ENCODE measurements around the gene AXIN2. TPM values are rescaled to one million over a fixed set of nuclear protein-coding genes. Genes with fewer than 3 reads are reported as not detected.

The AXIN2 gene
- total and polyA plus RNA-seq, 10 of the 15 experiments (the other 5 are each of a cell fraction or from before 2014, with no cell fraction given), result 0.47 to 7.8 (median 3.1) TPM

GRCh38 chr17:65599650-65600049 is 38.2 kb upstream of the AXIN2 start:
- FAIRE-seq, result no peak
- in situ Hi-C loops (cut with MboI), result no loop called here
- Histone ChIP-seq H2AFZ (ENCODE audit: control insufficient read depth, low read depth, low read length) (no peak overlapping the region), H3K9ac (ENCODE audit: control insufficient read depth, insufficient read depth, low read length) (no peak overlapping the region), H3K4me2 (ENCODE audit: control insufficient read depth, insufficient read depth) (no peak overlapping the region), H3K27me3 (replicated peaks in 1 of 2; ENCODE audit: control insufficient read depth in 2 of 2, insufficient read depth in 2 of 2, low read length in 1 of 2) (no peaks in the 10 kb centered on the region; a peak in 1 of 4 replicates), H3K4me3 (no peak overlapping the region), H3K27ac (ENCODE audit: control insufficient read depth, insufficient read depth) (no peak overlapping the region), H3K36me3 (ENCODE audit: control insufficient read depth in 2 of 2, insufficient read depth in 2 of 2, low read length in 1 of 2) (no peaks in the 10 kb centered on the region), H3K79me2 (ENCODE audit: control insufficient read depth, insufficient read depth, low read length) (no peaks in the 10 kb centered on the region), H3K4me1 (ENCODE audit: control insufficient read depth, insufficient read depth, low read length) (no peaks in the 10 kb centered on the region), H4K20me1 (ENCODE audit: control insufficient read depth, insufficient read depth) (no peaks in the 10 kb centered on the region), H3K9me3 (replicated peaks; ENCODE audit: control insufficient read depth, insufficient read depth, low read length) (no peaks in the 10 kb centered on the region; the same call in 2 of the 3 replicates)
- no TSS peak for BruUV-seq (replicated peaks)
- TF ChIP-seq NFYA (IDR thresholded peaks at IDR 0.05; ENCODE audit: borderline replicate concordance, low read depth, low read length), result no peak
- TF ChIP-seq, protein P1, sequence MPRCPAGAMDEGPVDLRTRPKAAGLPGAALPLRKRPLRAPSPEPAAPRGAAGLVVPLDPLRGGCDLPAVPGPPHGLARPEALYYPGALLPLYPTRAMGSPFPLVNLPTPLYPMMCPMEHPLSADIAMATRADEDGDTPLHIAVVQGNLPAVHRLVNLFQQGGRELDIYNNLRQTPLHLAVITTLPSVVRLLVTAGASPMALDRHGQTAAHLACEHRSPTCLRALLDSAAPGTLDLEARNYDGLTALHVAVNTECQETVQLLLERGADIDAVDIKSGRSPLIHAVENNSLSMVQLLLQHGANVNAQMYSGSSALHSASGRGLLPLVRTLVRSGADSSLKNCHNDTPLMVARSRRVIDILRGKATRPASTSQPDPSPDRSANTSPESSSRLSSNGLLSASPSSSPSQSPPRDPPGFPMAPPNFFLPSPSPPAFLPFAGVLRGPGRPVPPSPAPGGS (IDR thresholded peaks at IDR 0.05; ENCODE audit: borderline replicate concordance, insufficient read depth, low read depth, low read length, poor library complexity, severe bottlenecking), result no peak
- no peak for TF ChIP-seq ZNF592 (IDR thresholded peaks at IDR 0.05)
- TF ChIP-seq, protein P2, sequence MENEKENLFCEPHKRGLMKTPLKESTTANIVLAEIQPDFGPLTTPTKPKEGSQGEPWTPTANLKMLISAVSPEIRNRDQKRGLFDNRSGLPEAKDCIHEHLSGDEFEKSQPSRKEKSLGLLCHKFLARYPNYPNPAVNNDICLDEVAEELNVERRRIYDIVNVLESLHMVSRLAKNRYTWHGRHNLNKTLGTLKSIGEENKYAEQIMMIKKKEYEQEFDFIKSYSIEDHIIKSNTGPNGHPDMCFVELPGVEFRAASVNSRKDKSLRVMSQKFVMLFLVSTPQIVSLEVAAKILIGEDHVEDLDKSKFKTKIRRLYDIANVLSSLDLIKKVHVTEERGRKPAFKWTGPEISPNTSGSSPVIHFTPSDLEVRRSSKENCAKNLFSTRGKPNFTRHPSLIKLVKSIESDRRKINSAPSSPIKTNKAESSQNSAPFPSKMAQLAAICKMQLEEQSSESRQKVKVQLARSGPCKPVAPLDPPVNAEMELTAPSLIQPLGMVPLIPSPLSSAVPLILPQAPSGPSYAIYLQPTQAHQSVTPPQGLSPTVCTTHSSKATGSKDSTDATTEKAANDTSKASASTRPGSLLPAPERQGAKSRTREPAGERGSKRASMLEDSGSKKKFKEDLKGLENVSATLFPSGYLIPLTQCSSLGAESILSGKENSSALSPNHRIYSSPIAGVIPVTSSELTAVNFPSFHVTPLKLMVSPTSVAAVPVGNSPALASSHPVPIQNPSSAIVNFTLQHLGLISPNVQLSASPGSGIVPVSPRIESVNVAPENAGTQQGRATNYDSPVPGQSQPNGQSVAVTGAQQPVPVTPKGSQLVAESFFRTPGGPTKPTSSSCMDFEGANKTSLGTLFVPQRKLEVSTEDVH (IDR thresholded peaks at IDR 0.05; ENCODE audit: low read depth, partially characterized antibody), result no peak
- TF ChIP-seq SMC3 (IDR thresholded peaks at IDR 0.05; ENCODE audit: borderline replicate concordance, low read length), result no peak
- no peak for TF ChIP-seq KDM1A (IDR thresholded peaks at IDR 0.05; ENCODE audit: borderline replicate concordance)
- TF ChIP-seq BCL11A (IDR thresholded peaks at IDR 0.05; ENCODE audit: low read depth, low read length), result no peak
- no peak for TF ChIP-seq CBX3 (IDR thresholded peaks at IDR 0.05; ENCODE audit: borderline replicate concordance, low read depth)
- TF ChIP-seq HDAC2 (IDR thresholded peaks at IDR 0.05), result no peak
- TF ChIP-seq CHD4 (IDR thresholded peaks at IDR 0.05), result no peak
- TF ChIP-seq, protein P3, sequence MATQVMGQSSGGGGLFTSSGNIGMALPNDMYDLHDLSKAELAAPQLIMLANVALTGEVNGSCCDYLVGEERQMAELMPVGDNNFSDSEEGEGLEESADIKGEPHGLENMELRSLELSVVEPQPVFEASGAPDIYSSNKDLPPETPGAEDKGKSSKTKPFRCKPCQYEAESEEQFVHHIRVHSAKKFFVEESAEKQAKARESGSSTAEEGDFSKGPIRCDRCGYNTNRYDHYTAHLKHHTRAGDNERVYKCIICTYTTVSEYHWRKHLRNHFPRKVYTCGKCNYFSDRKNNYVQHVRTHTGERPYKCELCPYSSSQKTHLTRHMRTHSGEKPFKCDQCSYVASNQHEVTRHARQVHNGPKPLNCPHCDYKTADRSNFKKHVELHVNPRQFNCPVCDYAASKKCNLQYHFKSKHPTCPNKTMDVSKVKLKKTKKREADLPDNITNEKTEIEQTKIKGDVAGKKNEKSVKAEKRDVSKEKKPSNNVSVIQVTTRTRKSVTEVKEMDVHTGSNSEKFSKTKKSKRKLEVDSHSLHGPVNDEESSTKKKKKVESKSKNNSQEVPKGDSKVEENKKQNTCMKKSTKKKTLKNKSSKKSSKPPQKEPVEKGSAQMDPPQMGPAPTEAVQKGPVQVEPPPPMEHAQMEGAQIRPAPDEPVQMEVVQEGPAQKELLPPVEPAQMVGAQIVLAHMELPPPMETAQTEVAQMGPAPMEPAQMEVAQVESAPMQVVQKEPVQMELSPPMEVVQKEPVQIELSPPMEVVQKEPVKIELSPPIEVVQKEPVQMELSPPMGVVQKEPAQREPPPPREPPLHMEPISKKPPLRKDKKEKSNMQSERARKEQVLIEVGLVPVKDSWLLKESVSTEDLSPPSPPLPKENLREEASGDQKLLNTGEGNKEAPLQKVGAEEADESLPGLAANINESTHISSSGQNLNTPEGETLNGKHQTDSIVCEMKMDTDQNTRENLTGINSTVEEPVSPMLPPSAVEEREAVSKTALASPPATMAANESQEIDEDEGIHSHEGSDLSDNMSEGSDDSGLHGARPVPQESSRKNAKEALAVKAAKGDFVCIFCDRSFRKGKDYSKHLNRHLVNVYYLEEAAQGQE (IDR thresholded peaks at IDR 0.05; ENCODE audit: low read depth, low read length), result no peak
- RAD21 ChIA-PET (ENCODE audit: unreplicated experiment), result no interaction called here
- SMC1A ChIA-PET (ENCODE audit: uncharacterized antibody, unreplicated experiment), result no interaction called here
- DNase-seq (ENCODE audit: low read depth, low spot score), result no peak
- intact Hi-C loops (cut with micrococcal nuclease; ENCODE audit: unreplicated experiment), result no loop called here
- CTCF ChIA-PET, result no interaction called here
- WGBS (ENCODE audit: insufficient coverage, insufficient replicate concordance, low lambda C conversion rate, missing lambda C conversion rate), result 46% methylated on average over 5 of the region's 5 CpGs
- POLR2A ChIA-PET, result no interaction called here
- no peak for ATAC-seq
